Mammary epithelial cell (primary cell): ENCODE data around the gene TXNRD2.

Source experiments
- CTCF ChIP-seq, 2 donors: IDR thresholded peaks in 1 of 2; conservative IDR thresholded peaks in 1 of 2; 2 replicates each; pipeline ENCODE4 v1.5.1; 2011 to 2012; ENCODE audit warnings: inconsistent platforms in 2 of 2, low read length in 2 of 2, mild to moderate bottlenecking in 2 of 2, control low read depth in 1 of 2, low read depth in 1 of 2; ENCODE audit not compliant: insufficient read depth in 1 of 2; ENCODE audit errors: extremely low read depth in 1 of 2
- EZH2 ChIP-seq: IDR thresholded peaks from 2 replicates; pipeline ENCODE4 v1.6.1; 2012; ENCODE audit warnings: low read length, inconsistent platforms, borderline replicate concordance

DNA sequence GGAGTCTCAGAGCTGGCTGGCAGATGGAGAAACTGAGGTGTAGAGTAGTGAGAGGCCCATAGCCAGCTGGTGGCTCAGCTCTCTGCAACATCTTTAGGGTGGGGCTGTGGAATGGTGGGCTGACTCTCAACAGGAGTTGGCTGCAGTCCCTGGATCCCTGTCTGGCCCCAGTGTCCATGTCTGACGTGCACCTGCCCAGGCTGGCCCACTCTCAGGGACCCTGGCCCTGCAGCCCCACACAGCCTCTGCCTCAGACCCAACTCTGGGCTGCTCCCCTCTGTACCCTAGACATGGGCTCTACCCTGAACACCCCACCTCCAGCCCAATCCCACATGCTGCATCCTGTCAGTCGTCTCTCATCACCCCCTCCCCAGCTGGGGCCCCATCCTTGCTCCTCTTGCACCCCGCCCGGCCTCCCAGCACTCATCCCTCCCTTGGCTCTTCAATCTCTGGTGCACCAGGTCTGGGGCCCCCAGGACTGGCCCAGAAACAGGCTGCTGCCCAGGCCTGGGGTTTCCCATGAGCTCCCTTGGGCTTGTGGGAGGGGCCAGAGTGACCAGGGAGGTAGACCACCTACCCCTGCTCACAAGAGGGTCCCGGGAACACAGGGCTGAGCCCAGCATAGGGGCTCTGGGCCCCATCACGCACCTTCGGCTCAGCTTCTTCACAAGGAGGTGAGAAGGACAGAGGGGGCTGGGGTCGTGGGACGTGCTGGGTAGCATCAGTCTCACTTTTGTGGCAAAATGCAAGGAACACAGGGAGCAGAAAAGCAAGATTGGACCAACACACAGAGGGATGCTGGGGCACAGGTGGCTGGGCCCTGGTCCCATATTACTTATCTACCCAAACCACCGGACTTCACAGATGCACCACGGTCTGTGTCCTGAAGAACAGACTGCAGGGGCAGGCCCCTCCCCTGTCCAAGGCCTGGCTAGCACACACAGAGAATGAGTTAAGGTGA is 43.5 kb upstream of the TXNRD2 start:
- TF ChIP-seq CTCF (conservative IDR thresholded peaks at IDR 0.05 in 1 of 2, IDR thresholded peaks at IDR 0.05 in 1 of 2; ENCODE audit: extremely low read depth in 1 of 2, insufficient read depth in 1 of 2, low read depth in 1 of 2, low read length in 2 of 2) (no peak), EZH2 (no peak)
